Measurements from ENCODE around the gene CDCA7L.
"Not testable (repeated sequence)": the region's sequence is repeated elsewhere in the genome, so short reads cannot be mapped to it uniquely, and the experiment has no call there.

CDCA7L gene

GRCh38 chr7:21943436-21943835 is 2.3 kb downstream of the CDCA7L start:
- DNase-seq (ENCODE audit: low read depth in 3 of 3) = no peak

- DNase-seq (ENCODE audit: low read depth in 3 of 3) = no peak
Measured at GRCh38 chr7:21942955-21943354, 2.7 kb downstream of the CDCA7L start.

GRCh38 chr7:21941611-21942141 is 4.0 kb downstream of the CDCA7L start:
- no peak for DNase-seq (ENCODE audit: low read depth in 3 of 3)

- no peak for DNase-seq (ENCODE audit: low read depth in 3 of 3)
Measured at GRCh38 chr7:21939858-21940372, 5.8 kb downstream of the CDCA7L start.

- DNase-seq (ENCODE audit: low read depth in 3 of 3) = no peak
Measured at GRCh38 chr7:21939136-21939857, 6.4 kb downstream of the CDCA7L start.

GRCh38 chr7:21938463-21938862 is 7.2 kb downstream of the CDCA7L start:
- DNase-seq (ENCODE audit: low read depth in 3 of 3) = no peak

GRCh38 chr7:21934808-21935207 is 10.9 kb downstream of the CDCA7L start:
- DNase-seq (ENCODE audit: low read depth in 3 of 3) = no peak

- not testable (repeated sequence) for DNase-seq (ENCODE audit: low read depth in 3 of 3)
Measured at GRCh38 chr7:21933293-21933692, 12.4 kb downstream of the CDCA7L start.

GRCh38 chr7:21927693-21928092 is 18.0 kb downstream of the CDCA7L start:
- DNase-seq (ENCODE audit: low read depth in 3 of 3) = no peak

- no peak for DNase-seq (ENCODE audit: low read depth in 3 of 3)
Measured at GRCh38 chr7:21926448-21926847, 19.3 kb downstream of the CDCA7L start.

- no peak for DNase-seq (ENCODE audit: low read depth in 3 of 3)
Measured at GRCh38 chr7:21923658-21924057, 22.0 kb downstream of the CDCA7L start.

GRCh38 chr7:21922605-21923004 is 23.1 kb downstream of the CDCA7L start:
- DNase-seq (ENCODE audit: low read depth in 3 of 3) = no peak

- no peak for DNase-seq (ENCODE audit: low read depth in 3 of 3)
Measured at GRCh38 chr7:21920936-21921335, 24.8 kb downstream of the CDCA7L start.

- no peak for DNase-seq (ENCODE audit: low read depth in 3 of 3)
Measured at GRCh38 chr7:21918216-21918615, 27.5 kb downstream of the CDCA7L start.

- DNase-seq (ENCODE audit: low read depth in 3 of 3) = no peak
Measured at GRCh38 chr7:21916629-21917028, 29.1 kb downstream of the CDCA7L start.

- no peak for DNase-seq (ENCODE audit: low read depth in 3 of 3)
Measured at GRCh38 chr7:21916176-21916575, 29.5 kb downstream of the CDCA7L start.

- no peak for DNase-seq (ENCODE audit: low read depth in 3 of 3)
Measured at GRCh38 chr7:21915140-21915539, 30.6 kb downstream of the CDCA7L start.

- no peak for DNase-seq (ENCODE audit: low read depth in 3 of 3)
Measured at GRCh38 chr7:21914671-21915070, 31.0 kb downstream of the CDCA7L start.

GRCh38 chr7:21912931-21913780 is 32.5 kb downstream of the CDCA7L start:
- no peak for DNase-seq (ENCODE audit: low read depth in 3 of 3)

GRCh38 chr7:21912305-21912704 is 33.4 kb downstream of the CDCA7L start:
- no peak for DNase-seq (ENCODE audit: low read depth in 3 of 3)

- DNase-seq (ENCODE audit: low read depth in 3 of 3) = no peak
Measured at GRCh38 chr7:21911341-21911875, 34.3 kb downstream of the CDCA7L start.

GRCh38 chr7:21910253-21910652 is 35.4 kb downstream of the CDCA7L start:
- no peak for DNase-seq (ENCODE audit: low read depth in 3 of 3)

Measured in stimulated activated CD4-positive, alpha-beta T cell treated with anti-CD3 and anti-CD28 coated beads, TNF-alpha, amount 100 ng/mL, for 4 hours (primary cell).